ENCODE measurements around the gene METTL24.
A peak's percentile ranks its signal among the peaks of the same experiment; 100 is the strongest.
"Not testable (repeated sequence)": the region's sequence is repeated elsewhere in the genome, so short reads cannot be mapped to it uniquely, and the experiment has no call there.

Gene METTL24

GRCh38 chr6:110295451-110296165 lies 62.5 kb downstream of the METTL24 start:
- Mint-ChIP-seq H3K4me1 (ENCODE audit: low read depth) (peaks cover 23% of the 10 kb centered on the region), H3K36me3 (peaks cover 5% of the 10 kb centered on the region), H3K27ac (peak overlapping the region; percentile 28), H3K27me3 (no peaks in the 10 kb centered on the region), H3K4me3 (peak overlapping the region; percentile 59), H3K9me3 (ENCODE audit: low read depth) (peaks cover 3% of the 10 kb centered on the region)

DNA sequence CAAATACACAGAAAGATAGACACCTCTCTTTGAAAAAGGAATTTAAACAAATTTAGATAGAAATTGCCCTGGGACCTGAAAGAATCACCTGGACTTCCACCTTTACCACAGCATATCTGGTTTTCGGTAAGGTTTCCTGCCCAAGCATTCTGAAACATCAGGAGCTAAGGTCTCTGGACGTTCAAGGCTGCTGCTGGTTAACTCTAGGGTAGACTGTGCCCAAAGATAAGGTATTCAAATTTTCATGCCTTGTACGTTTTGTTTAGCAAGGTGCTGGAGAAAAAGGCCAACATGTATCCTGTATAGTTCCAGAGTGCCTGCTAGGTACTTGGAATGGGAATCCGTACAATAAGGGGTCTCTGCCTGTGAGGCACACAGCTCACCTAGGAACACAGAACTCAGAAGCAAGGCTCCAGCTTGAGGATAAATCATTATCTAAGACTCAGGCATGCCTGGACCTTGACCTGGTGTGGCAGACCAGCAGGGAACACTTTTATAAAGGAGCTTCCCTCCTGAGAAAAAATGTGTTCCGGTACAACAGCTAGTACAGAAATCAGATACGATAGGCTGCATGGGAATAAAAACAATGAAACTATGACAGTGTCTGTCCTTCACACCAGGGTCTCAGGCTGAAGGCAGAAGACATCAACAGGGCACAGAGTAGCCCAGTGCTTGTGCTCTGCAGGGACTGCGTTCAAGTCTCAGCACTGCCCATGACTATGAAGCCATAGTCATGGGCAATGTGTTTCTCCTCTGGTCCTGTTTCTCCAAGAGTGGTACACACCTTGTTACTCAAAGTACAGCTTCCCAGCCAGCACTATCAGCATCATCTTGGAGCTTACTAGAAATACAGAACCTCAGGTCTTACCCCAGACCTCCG lies 70.4 kb downstream of the METTL24 start:
- Mint-ChIP-seq H3K36me3 (peaks cover 5% of the 10 kb centered on the region), H3K27ac (no peak overlapping the region), H3K9me3 (ENCODE audit: low read depth) (peaks cover 3% of the 10 kb centered on the region), H3K27me3 (peaks cover 5% of the 10 kb centered on the region), H3K4me3 (no peak overlapping the region), H3K4me1 (ENCODE audit: low read depth) (no peaks in the 10 kb centered on the region)

- no peak overlapping the region for H3K27ac Mint-ChIP-seq
- H3K4me3 Mint-ChIP-seq: no peak overlapping the region
- H3K36me3 Mint-ChIP-seq: no peaks in the 10 kb centered on the region
- peaks cover 5% of the 10 kb centered on the region for H3K27me3 Mint-ChIP-seq
- no peaks in the 10 kb centered on the region for H3K4me1 Mint-ChIP-seq (ENCODE audit: low read depth)
- no peaks in the 10 kb centered on the region for H3K9me3 Mint-ChIP-seq (ENCODE audit: low read depth)
Observed at GRCh38 chr6:110285306-110286060, 72.7 kb downstream of the METTL24 start.

DNA sequence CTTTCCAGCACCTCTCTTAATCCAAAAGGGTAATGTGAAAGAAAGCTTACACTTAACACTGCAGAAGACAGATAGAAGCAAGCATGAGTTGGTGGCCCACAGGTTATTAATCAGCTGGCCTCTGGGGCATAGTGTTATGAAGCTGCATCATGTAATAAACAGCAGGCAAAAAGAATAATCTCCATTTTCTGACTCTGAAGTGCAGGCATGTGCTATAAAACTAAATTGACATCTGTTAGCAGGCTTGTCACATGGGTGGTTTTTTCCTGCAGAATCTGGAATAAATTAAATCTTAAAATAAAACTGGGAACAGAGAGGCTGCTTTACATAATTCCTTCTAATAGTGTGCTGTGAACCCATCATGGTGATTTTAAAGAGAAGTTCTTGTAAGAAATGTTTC lies 73.3 kb downstream of the METTL24 start:
- H3K9me3 Mint-ChIP-seq (ENCODE audit: low read depth): peaks cover under 1% of the 10 kb centered on the region
- H3K4me3 Mint-ChIP-seq: no peak overlapping the region
- H3K27me3 Mint-ChIP-seq: peaks cover 5% of the 10 kb centered on the region
- no peaks in the 10 kb centered on the region for H3K4me1 Mint-ChIP-seq (ENCODE audit: low read depth)
- H3K36me3 Mint-ChIP-seq: no peaks in the 10 kb centered on the region
- no peak overlapping the region for H3K27ac Mint-ChIP-seq

GRCh38 chr6:110283657-110284056 lies 74.5 kb downstream of the METTL24 start:
- H3K27ac Mint-ChIP-seq: no peak overlapping the region
- H3K36me3 Mint-ChIP-seq: no peaks in the 10 kb centered on the region
- no peak overlapping the region for H3K4me3 Mint-ChIP-seq
- H3K4me1 Mint-ChIP-seq (ENCODE audit: low read depth): no peaks in the 10 kb centered on the region
- H3K27me3 Mint-ChIP-seq: peaks cover 5% of the 10 kb centered on the region
- peaks cover 3% of the 10 kb centered on the region for H3K9me3 Mint-ChIP-seq (ENCODE audit: low read depth)

- Mint-ChIP-seq H3K9me3 (ENCODE audit: low read depth) (peaks cover 3% of the 10 kb centered on the region), H3K4me1 (ENCODE audit: low read depth) (no peaks in the 10 kb centered on the region), H3K27me3 (peaks cover 5% of the 10 kb centered on the region), H3K4me3 (no peak overlapping the region), H3K36me3 (peaks cover 2% of the 10 kb centered on the region), H3K27ac (no peak overlapping the region)
Observed at GRCh38 chr6:110282412-110282811, 75.7 kb downstream of the METTL24 start.

DNA sequence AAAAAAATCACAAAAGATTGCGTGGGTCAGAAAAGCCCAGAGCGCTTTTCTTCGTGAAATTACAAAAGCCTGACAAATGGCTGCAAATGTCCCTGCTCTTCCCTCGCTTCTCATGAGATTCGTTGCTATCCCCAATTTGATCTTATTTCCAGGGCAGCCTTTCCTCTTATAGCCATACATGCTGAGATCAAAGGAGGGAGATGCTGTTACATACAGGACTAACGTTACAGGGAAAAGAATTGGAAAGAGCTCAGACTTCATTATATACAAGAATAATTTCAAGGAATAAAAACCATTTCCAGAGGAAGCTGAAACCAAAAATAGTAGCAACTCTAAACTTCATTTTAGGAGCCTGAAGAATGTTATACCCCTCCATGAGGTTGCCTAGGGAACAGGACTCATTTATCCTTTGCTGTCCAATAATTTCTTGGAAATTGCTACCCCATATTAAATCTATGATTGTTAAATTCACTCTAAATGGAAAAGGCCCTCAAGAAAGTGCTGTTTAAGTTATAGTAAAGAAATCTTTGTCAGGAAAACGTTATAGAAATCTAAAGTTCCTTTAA lies 81.0 kb downstream of the METTL24 start:
- Mint-ChIP-seq H3K27ac (no peak overlapping the region), H3K27me3 (no peaks in the 10 kb centered on the region), H3K36me3 (peaks cover 2% of the 10 kb centered on the region), H3K4me3 (no peak overlapping the region), H3K4me1 (ENCODE audit: low read depth) (no peaks in the 10 kb centered on the region), H3K9me3 (ENCODE audit: low read depth) (peaks cover 3% of the 10 kb centered on the region)

DNA sequence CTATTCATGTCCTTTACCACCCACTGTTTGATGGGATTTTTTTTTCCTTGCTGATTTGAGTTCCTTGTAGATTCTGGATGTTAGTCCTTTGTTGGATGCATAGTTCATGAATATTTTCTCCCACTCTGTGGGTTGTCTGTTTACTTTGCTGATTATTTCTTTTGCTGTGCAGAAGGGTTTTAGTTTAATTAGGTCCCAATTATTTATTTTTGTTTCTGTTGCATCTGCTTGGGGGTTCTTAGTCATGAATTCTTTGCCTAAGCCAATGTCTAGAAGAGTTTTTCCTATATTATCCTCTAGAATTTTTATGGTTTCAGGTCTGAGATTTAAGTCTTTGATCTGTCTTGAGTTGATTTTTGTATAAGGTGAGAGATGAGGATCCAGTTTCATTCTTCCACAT lies 85.4 kb downstream of the METTL24 start:
- not testable (repeated sequence) for H3K9me3 Mint-ChIP-seq (ENCODE audit: low read depth); H3K4me3 Mint-ChIP-seq; H3K27me3 Mint-ChIP-seq; H3K27ac Mint-ChIP-seq; H3K36me3 Mint-ChIP-seq; H3K4me1 Mint-ChIP-seq (ENCODE audit: low read depth)

GRCh38 chr6:110271732-110272022 lies 86.5 kb downstream of the METTL24 start:
- H3K27ac Mint-ChIP-seq: no peak overlapping the region
- no peaks in the 10 kb centered on the region for H3K36me3 Mint-ChIP-seq
- H3K4me3 Mint-ChIP-seq: no peak overlapping the region
- H3K4me1 Mint-ChIP-seq (ENCODE audit: low read depth): no peaks in the 10 kb centered on the region
- peaks cover 5% of the 10 kb centered on the region for H3K9me3 Mint-ChIP-seq (ENCODE audit: low read depth)
- H3K27me3 Mint-ChIP-seq: no peaks in the 10 kb centered on the region

- Mint-ChIP-seq H3K9me3 (ENCODE audit: low read depth) (peaks cover 5% of the 10 kb centered on the region), H3K4me1 (ENCODE audit: low read depth) (no peaks in the 10 kb centered on the region), H3K27me3 (no peaks in the 10 kb centered on the region), H3K27ac (no peak overlapping the region), H3K4me3 (no peak overlapping the region), H3K36me3 (peaks cover 3% of the 10 kb centered on the region)
Observed at GRCh38 chr6:110270165-110270564, 88.0 kb downstream of the METTL24 start.

DNA sequence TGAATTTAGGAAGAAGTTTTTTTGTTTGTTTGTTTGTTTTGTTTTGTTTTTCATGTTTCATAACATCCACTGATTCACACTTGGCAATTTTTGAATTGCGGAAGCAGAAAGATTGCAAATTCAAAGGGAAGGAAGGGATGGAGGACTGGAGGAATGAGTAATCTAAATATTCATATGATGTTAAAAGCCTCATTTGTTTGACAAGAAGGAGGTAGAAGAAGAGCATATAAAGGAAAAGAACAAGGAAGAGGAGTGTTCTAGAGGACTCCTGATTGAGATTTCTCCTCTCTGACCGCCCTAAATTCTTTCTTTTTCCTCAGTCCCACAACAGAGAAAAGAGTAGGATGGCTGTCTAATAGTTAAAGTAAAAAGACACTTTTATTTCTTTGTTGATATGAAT lies 88.5 kb downstream of the METTL24 start:
- Mint-ChIP-seq H3K27me3 (no peaks in the 10 kb centered on the region), H3K27ac (no peak overlapping the region), H3K9me3 (ENCODE audit: low read depth) (peaks cover 5% of the 10 kb centered on the region), H3K4me1 (ENCODE audit: low read depth) (no peaks in the 10 kb centered on the region), H3K36me3 (peaks cover 3% of the 10 kb centered on the region), H3K4me3 (no peak overlapping the region)

GRCh38 chr6:110266996-110267395 lies 91.2 kb downstream of the METTL24 start:
- H3K27ac Mint-ChIP-seq: no peak overlapping the region
- H3K36me3 Mint-ChIP-seq: peaks cover 3% of the 10 kb centered on the region
- no peak overlapping the region for H3K4me3 Mint-ChIP-seq
- no peaks in the 10 kb centered on the region for H3K27me3 Mint-ChIP-seq
- no peaks in the 10 kb centered on the region for H3K4me1 Mint-ChIP-seq (ENCODE audit: low read depth)
- H3K9me3 Mint-ChIP-seq (ENCODE audit: low read depth): peaks cover 5% of the 10 kb centered on the region

DNA sequence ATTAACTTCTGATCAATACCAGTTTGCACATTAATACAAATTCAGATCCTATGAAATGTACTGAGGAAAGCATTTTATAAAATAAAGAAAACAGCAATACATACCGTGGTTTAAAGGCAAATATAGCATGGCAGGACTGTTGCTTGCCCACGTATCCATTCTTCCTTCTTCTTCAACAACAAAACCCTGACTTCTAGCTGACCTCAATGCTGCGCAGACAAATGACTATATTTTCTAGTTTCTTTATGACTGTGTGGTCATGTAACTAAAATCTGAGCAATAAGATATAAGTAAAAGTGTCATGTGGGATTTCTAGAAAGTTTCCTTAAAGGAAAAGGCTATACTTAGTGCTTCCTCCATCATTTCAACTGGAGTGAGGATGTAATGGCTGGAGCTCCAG lies 92.9 kb downstream of the METTL24 start:
- Mint-ChIP-seq H3K27me3 (no peaks in the 10 kb centered on the region), H3K36me3 (peaks cover 5% of the 10 kb centered on the region), H3K4me1 (ENCODE audit: low read depth) (no peaks in the 10 kb centered on the region), H3K9me3 (ENCODE audit: low read depth) (peaks cover 14% of the 10 kb centered on the region), H3K4me3 (no peak overlapping the region), H3K27ac (no peak overlapping the region)

GRCh38 chr6:110256366-110256765 lies 101.8 kb downstream of the METTL24 start:
- Mint-ChIP-seq H3K4me3 (no peak overlapping the region), H3K9me3 (ENCODE audit: low read depth) (peaks cover 4% of the 10 kb centered on the region), H3K36me3 (peaks cover 8% of the 10 kb centered on the region), H3K4me1 (ENCODE audit: low read depth) (no peaks in the 10 kb centered on the region), H3K27ac (no peak overlapping the region), H3K27me3 (peaks cover 3% of the 10 kb centered on the region)

- H3K27me3 Mint-ChIP-seq: peaks cover 3% of the 10 kb centered on the region
- peaks cover 5% of the 10 kb centered on the region for H3K36me3 Mint-ChIP-seq
- H3K4me3 Mint-ChIP-seq: no peak overlapping the region
- H3K9me3 Mint-ChIP-seq (ENCODE audit: low read depth): no peaks in the 10 kb centered on the region
- H3K27ac Mint-ChIP-seq: no peak overlapping the region
- H3K4me1 Mint-ChIP-seq (ENCODE audit: low read depth): no peaks in the 10 kb centered on the region
Observed at GRCh38 chr6:110255211-110255750, 102.9 kb downstream of the METTL24 start.
